MM.1S (cell line): Measurements from ENCODE around the gene ATRN.

ENCODE experiments used
- DNase-seq: peaks from one replicate; pipeline ENCODE4 v3.0.0-alpha.2; 2015
- H2AFZ ChIP-seq: fragments of 300-600 bp; sonication (generic); 2 replicates; pipeline ENCODE4 v1.6.0; 2016; ENCODE audit warnings: antibody characterized with exemption, low read length
- H3F3A ChIP-seq: fragments of 300-600 bp; sonication (generic); 2 replicates; pipeline ENCODE4 v1.6.1; 2016; ENCODE audit warnings: mild to moderate bottlenecking, antibody characterized with exemption, low read length, moderate library complexity, mixed read lengths; ENCODE audit not compliant: insufficient read depth
- H3K27ac ChIP-seq: fragments of 300-600 bp; sonication (generic); 2 replicates; pipeline ENCODE4 v1.5.1; 2016; ENCODE audit warnings: mild to moderate bottlenecking, low read length
- H3K27me3 ChIP-seq: fragments of 300-600 bp; sonication (generic); replicated peaks from 2 replicates; pipeline ENCODE4 v1.6.0; 2016; ENCODE audit warnings: low read length; ENCODE audit not compliant: insufficient read depth
- H3K36me3 ChIP-seq: fragments of 300-600 bp; sonication (generic); replicated peaks from 2 replicates; pipeline ENCODE4 v1.6.1; 2016; ENCODE audit warnings: mild to moderate bottlenecking, low read length, mixed read lengths; ENCODE audit not compliant: insufficient read depth
- H3K4me1 ChIP-seq: fragments of 300-600 bp; sonication (generic); 2 replicates; pipeline ENCODE4 v1.6.1; 2016; ENCODE audit warnings: low read length, mixed read lengths
- H3K4me2 ChIP-seq: fragments of 300-600 bp; sonication (generic); 2 replicates; pipeline ENCODE4 v1.6.0; 2016; ENCODE audit warnings: low read depth, low read length
- H3K4me3 ChIP-seq: fragments of 300-600 bp; sonication (generic); 2 replicates; pipeline ENCODE4 v1.5.1; 2016; ENCODE audit warnings: low read length, mixed read lengths
- H3K79me2 ChIP-seq: fragments of 300-600 bp; sonication (generic); 2 replicates; pipeline ENCODE4 v1.6.1; 2016; ENCODE audit warnings: mixed run types, low read length, mixed read lengths
- H3K9ac ChIP-seq: fragments of 300-600 bp; sonication (generic); 2 replicates; pipeline ENCODE4 v1.6.1; 2016; ENCODE audit warnings: low read length, mixed read lengths
- H3K9me2 ChIP-seq: fragments of 300-600 bp; sonication (generic); replicated peaks from 2 replicates; pipeline ENCODE4 v1.6.1; 2016; ENCODE audit warnings: mild to moderate bottlenecking, low read length, mixed read lengths; ENCODE audit not compliant: insufficient read depth
- H3K9me3 ChIP-seq: fragments of 300-600 bp; sonication (generic); replicated peaks from 2 replicates; pipeline ENCODE4 v1.6.1; 2016; ENCODE audit warnings: mild to moderate bottlenecking, low read length, mixed read lengths; ENCODE audit not compliant: insufficient read depth
- H4K20me1 ChIP-seq: fragments of 300-600 bp; sonication (generic); 2 replicates; pipeline ENCODE4 v1.6.1; 2016; ENCODE audit warnings: mild to moderate bottlenecking, low read length, moderate library complexity, mixed read lengths; ENCODE audit not compliant: insufficient read depth
- EZH2 ChIP-seq: fragments of 300-600 bp; sonication (generic); optimal IDR thresholded peaks from 2 replicates; pipeline ENCODE3; 2017; ENCODE audit warnings: low read depth, mild to moderate bottlenecking, antibody characterized with exemption, low read length, mixed read lengths
- EZH2phosphoT487 ChIP-seq: fragments of 300-600 bp; sonication (generic); IDR thresholded peaks from 2 replicates; pipeline ENCODE4 v1.6.1; 2018; ENCODE audit warnings: antibody characterized with exemption, low read length
- TF ChIP-seq, protein P1 (sequence below): fragments of 300-600 bp; sonication (generic); IDR thresholded peaks from 2 replicates; pipeline ENCODE4 v1.5.1; 2016; ENCODE audit warnings: antibody characterized with exemption, low read length, mixed read lengths

The ATRN gene

DNA sequence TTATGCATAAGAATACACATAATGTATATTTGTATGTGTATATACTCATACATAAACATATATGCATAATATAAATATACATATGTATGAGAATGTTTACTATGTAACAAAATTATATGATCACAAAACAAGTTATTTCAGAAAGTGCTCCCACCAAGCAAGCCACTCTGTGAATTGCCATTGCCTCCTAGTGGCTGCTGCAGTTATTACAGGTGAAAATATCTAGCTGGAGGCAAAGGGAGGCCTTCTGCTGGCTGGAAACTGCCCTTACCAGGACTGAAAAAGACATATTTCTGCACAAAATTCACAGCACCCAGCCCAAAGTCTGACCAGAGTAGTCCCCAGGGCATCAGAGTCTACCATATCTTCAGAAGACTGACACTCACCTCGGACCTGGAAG is 225.4 kb downstream of the ATRN start:
- Histone ChIP-seq H3K9ac (no peak overlapping the region), H3K27me3 (peaks cover 27% of the 10 kb centered on the region), H3K4me2 (no peak overlapping the region), H3K9me3 (no peaks in the 10 kb centered on the region), H4K20me1 (no peaks in the 10 kb centered on the region), H3F3A (no peaks in the 10 kb centered on the region), H2AFZ (no peak overlapping the region), H3K27ac (no peak overlapping the region), H3K9me2 (no peaks in the 10 kb centered on the region), H3K79me2 (no peaks in the 10 kb centered on the region), H3K4me3 (no peak overlapping the region), H3K36me3 (no peaks in the 10 kb centered on the region), H3K4me1 (no peaks in the 10 kb centered on the region)
- peak; percentile 32 for DNase-seq
- TF ChIP-seq, protein P1, sequence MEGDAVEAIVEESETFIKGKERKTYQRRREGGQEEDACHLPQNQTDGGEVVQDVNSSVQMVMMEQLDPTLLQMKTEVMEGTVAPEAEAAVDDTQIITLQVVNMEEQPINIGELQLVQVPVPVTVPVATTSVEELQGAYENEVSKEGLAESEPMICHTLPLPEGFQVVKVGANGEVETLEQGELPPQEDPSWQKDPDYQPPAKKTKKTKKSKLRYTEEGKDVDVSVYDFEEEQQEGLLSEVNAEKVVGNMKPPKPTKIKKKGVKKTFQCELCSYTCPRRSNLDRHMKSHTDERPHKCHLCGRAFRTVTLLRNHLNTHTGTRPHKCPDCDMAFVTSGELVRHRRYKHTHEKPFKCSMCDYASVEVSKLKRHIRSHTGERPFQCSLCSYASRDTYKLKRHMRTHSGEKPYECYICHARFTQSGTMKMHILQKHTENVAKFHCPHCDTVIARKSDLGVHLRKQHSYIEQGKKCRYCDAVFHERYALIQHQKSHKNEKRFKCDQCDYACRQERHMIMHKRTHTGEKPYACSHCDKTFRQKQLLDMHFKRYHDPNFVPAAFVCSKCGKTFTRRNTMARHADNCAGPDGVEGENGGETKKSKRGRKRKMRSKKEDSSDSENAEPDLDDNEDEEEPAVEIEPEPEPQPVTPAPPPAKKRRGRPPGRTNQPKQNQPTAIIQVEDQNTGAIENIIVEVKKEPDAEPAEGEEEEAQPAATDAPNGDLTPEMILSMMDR = peak; percentile 53
- TF ChIP-seq EZH2 (no peak), EZH2phosphoT487 (no peak)

DNA sequence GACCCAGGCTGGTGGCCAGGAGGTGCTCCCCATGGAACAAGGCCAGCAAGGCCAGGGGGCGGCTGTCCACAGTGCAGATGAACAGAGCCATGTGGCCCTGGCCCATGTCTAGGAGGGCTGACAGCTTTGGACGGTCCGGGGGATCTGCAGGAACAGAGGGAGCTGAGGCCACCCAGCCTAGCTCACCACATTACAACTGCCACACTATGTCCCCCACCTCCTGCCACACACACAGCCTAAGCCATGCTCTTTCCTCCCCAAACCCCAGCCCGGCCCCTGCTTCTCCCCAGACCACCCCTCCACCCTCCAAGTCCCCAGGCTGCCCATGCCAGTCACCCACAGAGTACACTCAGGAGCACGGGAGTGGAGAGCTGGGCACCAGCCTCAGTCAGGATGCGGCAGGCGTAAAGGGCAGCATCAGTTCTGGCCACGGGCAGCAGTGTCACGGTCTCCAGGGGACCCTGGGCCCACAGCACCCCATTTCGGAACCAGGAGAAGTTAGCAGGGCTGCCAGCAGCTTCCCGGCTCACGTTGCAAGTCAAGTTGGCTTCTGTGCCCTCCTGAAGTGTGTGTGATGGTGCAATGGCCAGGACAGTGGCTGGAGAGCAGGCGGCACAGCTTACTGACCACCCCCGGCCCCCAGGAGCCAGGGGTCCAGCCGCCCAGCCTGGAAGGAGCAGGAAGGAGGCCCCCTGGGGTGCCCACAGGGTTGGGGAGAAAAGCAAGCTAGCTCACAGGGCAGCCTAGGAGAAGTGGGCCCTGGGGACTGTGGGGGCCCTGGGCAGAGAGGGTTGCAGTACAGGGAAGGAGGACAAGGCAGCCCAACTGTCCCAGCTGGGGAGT is 226.1 kb downstream of the ATRN start:
- no peak overlapping the region for H3K4me3 ChIP-seq
- no peaks in the 10 kb centered on the region for H3K36me3 ChIP-seq
- no peak overlapping the region for H3K4me2 ChIP-seq
- no peaks in the 10 kb centered on the region for H3K79me2 ChIP-seq
- no peak overlapping the region for H2AFZ ChIP-seq
- H3K27ac ChIP-seq = no peak overlapping the region
- no peaks in the 10 kb centered on the region for H4K20me1 ChIP-seq
- no peak overlapping the region for H3K9ac ChIP-seq
- no peaks in the 10 kb centered on the region for H3K9me3 ChIP-seq
- DNase-seq = no peak
- H3F3A ChIP-seq = no peaks in the 10 kb centered on the region
- no peaks in the 10 kb centered on the region for H3K4me1 ChIP-seq
- H3K27me3 ChIP-seq = peaks cover 27% of the 10 kb centered on the region
- TF ChIP-seq, protein P1 = no peak
- TF ChIP-seq EZH2phosphoT487 = no peak
- no peak for TF ChIP-seq EZH2
- no peaks in the 10 kb centered on the region for H3K9me2 ChIP-seq

DNA sequence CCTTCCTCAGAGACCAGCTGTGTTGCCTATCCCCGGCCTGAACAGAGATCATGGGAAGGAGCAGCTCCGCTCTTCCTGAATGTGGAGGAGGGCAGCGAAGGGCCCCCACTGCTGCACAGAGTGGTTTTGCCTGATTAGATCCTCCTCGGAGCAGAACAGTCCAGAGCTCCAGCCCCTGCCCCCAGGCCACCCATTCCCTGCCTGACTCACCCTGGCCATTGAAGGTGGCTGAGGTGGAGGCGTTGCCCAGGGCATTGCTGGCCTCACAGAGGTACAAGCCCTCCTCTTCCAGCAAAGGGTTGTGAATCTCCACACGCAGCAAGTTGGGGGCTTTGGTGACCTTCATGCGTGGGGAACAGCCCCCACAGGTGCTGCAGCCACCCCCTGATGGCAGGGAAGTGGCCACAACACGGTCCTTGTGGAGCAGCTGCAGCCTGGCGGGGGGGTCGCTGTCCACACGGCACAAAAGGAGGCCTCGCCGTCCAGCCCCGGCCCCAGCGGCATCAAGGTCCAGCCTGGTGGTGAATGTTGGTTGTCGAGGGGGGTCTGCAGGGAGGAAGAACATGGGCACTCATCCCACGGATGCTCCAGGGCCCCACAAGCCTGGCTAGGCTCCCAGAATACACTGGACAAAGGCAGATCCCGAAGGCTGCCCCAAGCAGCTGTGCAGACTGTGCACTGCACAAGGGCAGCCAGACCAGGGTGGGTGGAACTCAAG is 226.9 kb downstream of the ATRN start:
- no peaks in the 10 kb centered on the region for H3K9me3 ChIP-seq
- H3K4me3 ChIP-seq = no peak overlapping the region
- H3K27me3 ChIP-seq = peaks cover 27% of the 10 kb centered on the region
- no peaks in the 10 kb centered on the region for H3K36me3 ChIP-seq
- no peaks in the 10 kb centered on the region for H3K79me2 ChIP-seq
- H3F3A ChIP-seq = no peaks in the 10 kb centered on the region
- H3K9ac ChIP-seq = no peak overlapping the region
- H3K4me2 ChIP-seq = no peak overlapping the region
- no peaks in the 10 kb centered on the region for H3K4me1 ChIP-seq
- H3K27ac ChIP-seq = no peak overlapping the region
- no peaks in the 10 kb centered on the region for H4K20me1 ChIP-seq
- TF ChIP-seq, protein P1 = no peak
- TF ChIP-seq EZH2 (no peak), EZH2phosphoT487 (no peak)
- DNase-seq = no peak
- no peaks in the 10 kb centered on the region for H3K9me2 ChIP-seq
- H2AFZ ChIP-seq = no peak overlapping the region
